Measurements from ENCODE around the gene EDIL3.

- TF ChIP-seq CTCF (IDR thresholded peaks at IDR 0.05), result no peak
- TF ChIP-seq POLR2A (IDR thresholded peaks at IDR 0.05), result no peak
- no peak for TF ChIP-seq POLR2AphosphoS5 (IDR thresholded peaks at IDR 0.05)
Observed at GRCh38 chr5:84125216-84125615, 259.5 kb downstream of the EDIL3 start.

Measured in upper lobe of left lung (tissue), 4 donors.